K562 (cell line): ENCODE results near the gene HSD3B7. TPM values are rescaled to one million over a fixed set of nuclear protein-coding genes. Genes with fewer than 3 reads are reported as not detected.
A peak's percentile ranks its signal among the peaks of the same experiment; 100 is the strongest.

ENCODE experiments used
- ATAC-seq: fragments of 200-7000 bp; cut with Tn5 transposase; 3 replicates; pipeline ENCODE4 v1.9.1; 2020; ENCODE audit warnings: moderate library complexity
- BruUV-seq: library from RNA; stranded (reverse); fragments of 400-500 nt; replicated peaks from 2 replicates; lab custom pipeline; 2021; lab: Mats Ljungman, UMichigan
- CTCF ChIA-PET: fragments of 300-600 bp; formaldehyde crosslinking; extraction: SDS; loops from one replicate; lab custom pipeline; 2021; ENCODE audit warnings: low intra/inter-chr PET ratio; lab: Yijun Ruan, JAX
- POLR2A ChIA-PET: fragments of 300-600, 350-650 bp; sonication (Branson Sonifier 250); formaldehyde crosslinking; extraction: SDS; loops from one replicate; lab custom pipeline; 2021; ENCODE audit warnings: antibody characterized with exemption, inconsistent platforms; lab: Yijun Ruan, JAX
- DNase-seq, 4 experiments: peaks; one replicate each; pipeline versions ENCODE4 v3.0.0 to v3.0.0-alpha.2; 2011 to 2018; ENCODE audit warnings: low spot score in 3 of 4, mixed read lengths in 3 of 4; ENCODE audit errors: extremely low read depth in 1 of 4
- FAIRE-seq: peaks from 2 replicates; lab custom pipeline; 2011; peaks lifted over from hg19 to GRCh38; lab: Jason Lieb, UNC
- H2AFZ ChIP-seq: 2 replicates; pipeline ENCODE4 v1.6.0; 2011; ENCODE audit warnings: low read depth, low read length, control low read depth, inconsistent platforms
- H3K27ac ChIP-seq: fragments of 200-600 bp; 3 replicates; pipeline ENCODE4 v1.8.0; 2011; ENCODE audit warnings: low read depth, mild to moderate bottlenecking, control low read depth, inconsistent platforms, low read length, moderate library complexity, mixed read lengths; ENCODE audit errors: extremely low read depth
- H3K27me3 ChIP-seq, 2 experiments: fragments of 300-600 bp in 1 of 2; 2 replicates in 1 of 2; 3 replicates in 1 of 2; pipeline versions ENCODE4 v1.6.0 to v1.8.0; 2011; ENCODE audit warnings: inconsistent platforms in 2 of 2, low read length in 2 of 2, mild to moderate bottlenecking in 1 of 2, mixed read lengths in 1 of 2, moderate library complexity in 1 of 2; ENCODE audit not compliant: control insufficient read depth in 2 of 2, insufficient read depth in 2 of 2
- H3K36me3 ChIP-seq: fragments of 300-600 bp; 3 replicates; pipeline ENCODE4 v1.8.0; 2011; ENCODE audit warnings: mild to moderate bottlenecking, low read length, inconsistent platforms; ENCODE audit not compliant: control insufficient read depth, insufficient read depth
- H3K4me1 ChIP-seq, 2 experiments: fragments of 200-600 bp in 1 of 2; replicated peaks in 1 of 2; 2 replicates in 1 of 2; 3 replicates in 1 of 2; pipeline versions ENCODE4 v1.5.1 to v1.8.0; 2011; ENCODE audit warnings: inconsistent platforms in 2 of 2, low read length in 2 of 2, mild to moderate bottlenecking in 1 of 2, mixed read lengths in 1 of 2, moderate library complexity in 1 of 2; ENCODE audit not compliant: control insufficient read depth in 2 of 2, insufficient read depth in 2 of 2
- H3K4me2 ChIP-seq: 2 replicates; pipeline ENCODE4 v1.6.1; 2011; ENCODE audit warnings: low read length, control low read depth, inconsistent platforms, mixed read lengths; ENCODE audit not compliant: insufficient read depth
- H3K4me3 ChIP-seq: fragments of 200-600 bp; sonication (generic), shearing (Covaris generic); 2 replicates; pipeline ENCODE4 v1.5.1; 2016; ENCODE audit warnings: control low read depth, inconsistent platforms
- H3K79me2 ChIP-seq: fragments of 200-600 bp; 3 replicates; pipeline ENCODE4 v1.8.0; 2011; ENCODE audit warnings: low read length, inconsistent platforms; ENCODE audit not compliant: control insufficient read depth, insufficient read depth
- H3K9ac ChIP-seq, 2 experiments: 2 replicates each; pipeline versions ENCODE4 v1.6.0 to v1.6.1; 2011; ENCODE audit warnings: low read depth in 2 of 2, low read length in 2 of 2, control low read depth in 1 of 2, inconsistent platforms in 1 of 2, mild to moderate bottlenecking in 1 of 2, mixed read lengths in 1 of 2; ENCODE audit not compliant: insufficient read depth in 1 of 2
- H3K9me1 ChIP-seq: one replicate; pipeline ENCODE4 v1.6.0; 2011; ENCODE audit warnings: inconsistent platforms, mild to moderate bottlenecking, low read length, moderate library complexity; ENCODE audit not compliant: control insufficient read depth, insufficient read depth
- H3K9me3 ChIP-seq: replicated peaks from 2 replicates; pipeline ENCODE4 v1.5.1; 2011; ENCODE audit warnings: low read depth, low read length, inconsistent platforms; ENCODE audit not compliant: control insufficient read depth, insufficient read depth
- H4K20me1 ChIP-seq: replicated peaks from 2 replicates; pipeline ENCODE4 v1.6.1; 2011; ENCODE audit warnings: low read length, inconsistent platforms, mixed read lengths; ENCODE audit not compliant: control insufficient read depth, insufficient read depth
- KDM4B ChIP-seq, 2 experiments: fragments of 450-650 bp in 1 of 2; sonication (generic) in 1 of 2; IDR thresholded peaks; 2 replicates each; pipeline ENCODE4 v1.6.1; 2016 to 2017; ENCODE audit warnings: borderline replicate concordance in 2 of 2, antibody characterized with exemption in 1 of 2, low read depth in 1 of 2, mild to moderate bottlenecking in 1 of 2
- MCM5 ChIP-seq: fragments of 450-650 bp; IDR thresholded peaks from 2 replicates; pipeline ENCODE4 v1.6.1; 2016; ENCODE audit warnings: low read depth
- SIX5 ChIP-seq, 2 experiments: IDR thresholded peaks; 2 replicates each; pipeline ENCODE4 v1.6.1; 2011; ENCODE audit warnings: low read length in 2 of 2, borderline replicate concordance in 1 of 2, low read depth in 1 of 2, mild to moderate bottlenecking in 1 of 2, moderate library complexity in 1 of 2; ENCODE audit not compliant: insufficient read depth in 1 of 2
- SRSF1 ChIP-seq: fragments of 200-400 bp; formaldehyde crosslinking; IDR thresholded peaks from 2 replicates; pipeline ENCODE4 v1.6.1; 2017; ENCODE audit warnings: mild to moderate bottlenecking, low read depth, low read length, moderate library complexity
- SRSF3 ChIP-seq: fragments of 200-400 bp; formaldehyde crosslinking; IDR thresholded peaks from 2 replicates; pipeline ENCODE4 v1.6.1; 2016; ENCODE audit warnings: mild to moderate bottlenecking, low read length, moderate library complexity; ENCODE audit not compliant: insufficient read depth
- TAF7 ChIP-seq: fragments of 450-650 bp; IDR thresholded peaks from 2 replicates; pipeline ENCODE4 v1.6.1; 2016; ENCODE audit warnings: missing genetic modification characterization, missing compliant biosample characterization
- TCF7L2 ChIP-seq: fragments of 150-350 bp; IDR thresholded peaks from 2 replicates; pipeline ENCODE4 v1.6.1; 2016; ENCODE audit warnings: low read depth, mild to moderate bottlenecking, low read length, moderate library complexity
- U2AF2 ChIP-seq: fragments of 200-400 bp; formaldehyde crosslinking; optimal IDR thresholded peaks from 2 replicates; pipeline ENCODE3; 2017; ENCODE audit warnings: low read depth, mild to moderate bottlenecking, low read length
- ZNF436 ChIP-seq: fragments of 250-450, 450-650 bp; sonication (Bioruptor Pico); formaldehyde crosslinking; IDR thresholded peaks from 2 replicates; pipeline ENCODE4 v1.7.0; 2020; ENCODE audit warnings: mild to moderate bottlenecking
- WGBS: fragments of 100-300 bp; shearing (Covaris generic); methylation state at CpG from one replicate; pipeline ENCODE4 v1.1.6; 2016; ENCODE audit warnings: low coverage, mixed read lengths; ENCODE audit not compliant: insufficient coverage; ENCODE audit errors: missing lambda C conversion rate; 5-methylcytosine and 5-hydroxymethylcytosine counted together
- in situ Hi-C: fragments of 300-500 bp; cut with MboI; formaldehyde crosslinking; loops from 4 replicates; pipeline ENCODE4 v1.15.0; 2018; ENCODE audit warnings: inconsistent platforms, mixed read lengths
- intact Hi-C: fragments of 100-400 bp; cut with micrococcal nuclease; formaldehyde crosslinking; loops from 2 replicates; pipeline ENCODE4 v1.14.2; 2022
- polyA plus RNA-seq, 8 experiments: library from polyadenylated mRNA; depleted of rRNA in 4 of 8; stranded (reverse) in 5 of 8; unstranded in 3 of 8; fragments of >200 nt; fragmentation: Nextera tagmentation in 2 of 8; fragmentation: Illumina TruSeq in 1 of 8; extraction: Ambion mirVana in 2 of 8; extraction: Trizol in 1 of 8; gene quantifications; 2 replicates each; pipeline versions ENCODE4 v1.2.1 to v1.2.3, GENCODE V29; 2011 to 2014; ENCODE audit warnings: inconsistent platforms in 1 of 8, missing spikeins in 1 of 8
- total RNA-seq, 7 experiments: library from RNA; depleted of rRNA in 6 of 7; stranded (reverse); fragments of >200 nt in 6 of 7; fragmentation: Illumina TruSeq in 2 of 7; extraction: Trizol in 2 of 7; gene quantifications; 2 replicates each; pipeline versions ENCODE4 v1.2.1 to v1.2.3, GENCODE V29; 2011 to 2021; ENCODE audit warnings: low replicate concordance in 1 of 7
- TF ChIP-seq, protein P1 (sequence below), 2 experiments: fragments of 150-350 bp in 1 of 2; IDR thresholded peaks; 2 replicates each; pipeline ENCODE4 v1.6.1; 2012 to 2016; ENCODE audit warnings: low read depth in 2 of 2, low read length in 2 of 2, mild to moderate bottlenecking in 1 of 2, moderate library complexity in 1 of 2
- TF ChIP-seq, protein P2 (sequence below): fragments of 200-400 bp; formaldehyde crosslinking; IDR thresholded peaks from 2 replicates; pipeline ENCODE4 v1.6.1; 2017; ENCODE audit warnings: mild to moderate bottlenecking, low read depth, low read length, moderate library complexity
- TF ChIP-seq, protein P3 (sequence below), 3 experiments: fragments of 200-800 bp in 1 of 3; sonication (Bioruptor generic) in 1 of 3; sonication (generic) in 1 of 3; formaldehyde crosslinking in 1 of 3; IDR thresholded peaks; 2 replicates each; pipeline versions ENCODE4 v1.6.1 to v1.8.0; 2016 to 2022; ENCODE audit warnings: mild to moderate bottlenecking in 2 of 3, missing compliant biosample characterization in 2 of 3, missing genetic modification characterization in 2 of 3, missing genetic modification reagents in 1 of 3

Gene HSD3B7
- total and polyA plus RNA-seq, 9 of the 15 experiments (the other 6 are each of a cell fraction or from before 2014, with no cell fraction given), result 5.4 to 49.1 (median 23.0) TPM

GRCh38 chr16:30949650-30950515 is 35.1 kb upstream of the HSD3B7 start:
- ChIA-PET CTCF (no interaction called here), POLR2A (interaction anchor here (0.5 to 2.0 kb wide), 8 partner anchors 10 to 1096 kb away, joined by 3 to 10 read pairs (median 3); partner anchors contain the start of genes HSD3B7 and ZNF629)
- no peaks in the 10 kb centered on the region for H4K20me1 ChIP-seq
- H3K79me2 ChIP-seq, result peaks cover 32% of the 10 kb centered on the region
- ATAC-seq, result peak; percentile 86
- peak; percentile 69 to 96 (median 77) for DNase-seq
- H3K27me3 ChIP-seq, result no peaks in the 10 kb centered on the region
- peaks cover 4% of the 10 kb centered on the region for H3K9me1 ChIP-seq
- peak overlapping the region; percentile 98 for H3K4me2 ChIP-seq
- BruUV-seq, result TSS peak; percentile 95
- no peak overlapping the region for H2AFZ ChIP-seq
- H3K9me3 ChIP-seq, result no peaks in the 10 kb centered on the region
- intact Hi-C loops, result loop anchor here (2.0 to 10.0 kb wide), 3 partner anchors 15 to 505 kb away; partner anchors contain the start of genes ARMC5 and VKORC1
- FAIRE-seq, result peak; percentile 99
- in situ Hi-C loops, result loop anchor here (10.0 to 25.0 kb wide), 2 partner anchors 745 to 912 kb away; partner anchors contain the start of gene ZNF267
- peak overlapping the region; percentile 87 for H3K27ac ChIP-seq
- peaks cover 26 to 55% of the 10 kb centered on the region in 2 experiments for H3K4me1 ChIP-seq
- H3K36me3 ChIP-seq, result peaks cover 34% of the 10 kb centered on the region; the same call in 2 of the 3 replicates
- peak overlapping the region; percentile 82 to 94 for H3K9ac ChIP-seq
- 2% methylated on average over 21 of the region's 21 CpGs for WGBS
- peak overlapping the region; percentile 83 for H3K4me3 ChIP-seq
- TF ChIP-seq SRSF3 (no peak), ZNF436 (no peak), MCM5 (no peak), U2AF2 (no peak), KDM4B (IDR thresholded peaks at IDR 0.05; ENCODE audit: borderline replicate concordance in 2 of 2, low read depth in 1 of 2) (no peak), SRSF1 (no peak), TAF7 (tag) (peak; percentile 32), SIX5 (IDR thresholded peaks at IDR 0.05; ENCODE audit: borderline replicate concordance in 1 of 2, insufficient read depth in 1 of 2, low read depth in 1 of 2, low read length in 2 of 2) (no peak), TCF7L2 (no peak)
- TF ChIP-seq, protein P1, sequence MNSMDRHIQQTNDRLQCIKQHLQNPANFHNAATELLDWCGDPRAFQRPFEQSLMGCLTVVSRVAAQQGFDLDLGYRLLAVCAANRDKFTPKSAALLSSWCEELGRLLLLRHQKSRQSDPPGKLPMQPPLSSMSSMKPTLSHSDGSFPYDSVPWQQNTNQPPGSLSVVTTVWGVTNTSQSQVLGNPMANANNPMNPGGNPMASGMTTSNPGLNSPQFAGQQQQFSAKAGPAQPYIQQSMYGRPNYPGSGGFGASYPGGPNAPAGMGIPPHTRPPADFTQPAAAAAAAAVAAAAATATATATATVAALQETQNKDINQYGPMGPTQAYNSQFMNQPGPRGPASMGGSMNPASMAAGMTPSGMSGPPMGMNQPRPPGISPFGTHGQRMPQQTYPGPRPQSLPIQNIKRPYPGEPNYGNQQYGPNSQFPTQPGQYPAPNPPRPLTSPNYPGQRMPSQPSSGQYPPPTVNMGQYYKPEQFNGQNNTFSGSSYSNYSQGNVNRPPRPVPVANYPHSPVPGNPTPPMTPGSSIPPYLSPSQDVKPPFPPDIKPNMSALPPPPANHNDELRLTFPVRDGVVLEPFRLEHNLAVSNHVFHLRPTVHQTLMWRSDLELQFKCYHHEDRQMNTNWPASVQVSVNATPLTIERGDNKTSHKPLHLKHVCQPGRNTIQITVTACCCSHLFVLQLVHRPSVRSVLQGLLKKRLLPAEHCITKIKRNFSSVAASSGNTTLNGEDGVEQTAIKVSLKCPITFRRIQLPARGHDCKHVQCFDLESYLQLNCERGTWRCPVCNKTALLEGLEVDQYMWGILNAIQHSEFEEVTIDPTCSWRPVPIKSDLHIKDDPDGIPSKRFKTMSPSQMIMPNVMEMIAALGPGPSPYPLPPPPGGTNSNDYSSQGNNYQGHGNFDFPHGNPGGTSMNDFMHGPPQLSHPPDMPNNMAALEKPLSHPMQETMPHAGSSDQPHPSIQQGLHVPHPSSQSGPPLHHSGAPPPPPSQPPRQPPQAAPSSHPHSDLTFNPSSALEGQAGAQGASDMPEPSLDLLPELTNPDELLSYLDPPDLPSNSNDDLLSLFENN (IDR thresholded peaks at IDR 0.05; ENCODE audit: low read depth in 2 of 2, low read length in 2 of 2), result 0 out of 4 replicates have a peak, but pooled peaks of 1 of the 2 experiments have one; percentile 8
- TF ChIP-seq, protein P2, sequence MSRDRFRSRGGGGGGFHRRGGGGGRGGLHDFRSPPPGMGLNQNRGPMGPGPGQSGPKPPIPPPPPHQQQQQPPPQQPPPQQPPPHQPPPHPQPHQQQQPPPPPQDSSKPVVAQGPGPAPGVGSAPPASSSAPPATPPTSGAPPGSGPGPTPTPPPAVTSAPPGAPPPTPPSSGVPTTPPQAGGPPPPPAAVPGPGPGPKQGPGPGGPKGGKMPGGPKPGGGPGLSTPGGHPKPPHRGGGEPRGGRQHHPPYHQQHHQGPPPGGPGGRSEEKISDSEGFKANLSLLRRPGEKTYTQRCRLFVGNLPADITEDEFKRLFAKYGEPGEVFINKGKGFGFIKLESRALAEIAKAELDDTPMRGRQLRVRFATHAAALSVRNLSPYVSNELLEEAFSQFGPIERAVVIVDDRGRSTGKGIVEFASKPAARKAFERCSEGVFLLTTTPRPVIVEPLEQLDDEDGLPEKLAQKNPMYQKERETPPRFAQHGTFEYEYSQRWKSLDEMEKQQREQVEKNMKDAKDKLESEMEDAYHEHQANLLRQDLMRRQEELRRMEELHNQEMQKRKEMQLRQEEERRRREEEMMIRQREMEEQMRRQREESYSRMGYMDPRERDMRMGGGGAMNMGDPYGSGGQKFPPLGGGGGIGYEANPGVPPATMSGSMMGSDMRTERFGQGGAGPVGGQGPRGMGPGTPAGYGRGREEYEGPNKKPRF, result no peak
- TF ChIP-seq, protein P3, sequence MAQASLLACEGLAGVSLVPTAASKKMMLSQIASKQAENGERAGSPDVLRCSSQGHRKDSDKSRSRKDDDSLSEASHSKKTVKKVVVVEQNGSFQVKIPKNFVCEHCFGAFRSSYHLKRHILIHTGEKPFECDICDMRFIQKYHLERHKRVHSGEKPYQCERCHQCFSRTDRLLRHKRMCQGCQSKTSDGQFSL (CRISPR knock-in tag; IDR thresholded peaks at IDR 0.05), result peak; percentile 65; the same call in 1 of the 2 replicates
- TF ChIP-seq, protein P3 (tag; IDR thresholded peaks at IDR 0.05), result no peak
